ENCODE data around the gene NEMF.
"Not testable (repeated sequence)": the region's sequence is repeated elsewhere in the genome, so short reads cannot be mapped to it uniquely, and the experiment has no call there.

The NEMF gene

DNA sequence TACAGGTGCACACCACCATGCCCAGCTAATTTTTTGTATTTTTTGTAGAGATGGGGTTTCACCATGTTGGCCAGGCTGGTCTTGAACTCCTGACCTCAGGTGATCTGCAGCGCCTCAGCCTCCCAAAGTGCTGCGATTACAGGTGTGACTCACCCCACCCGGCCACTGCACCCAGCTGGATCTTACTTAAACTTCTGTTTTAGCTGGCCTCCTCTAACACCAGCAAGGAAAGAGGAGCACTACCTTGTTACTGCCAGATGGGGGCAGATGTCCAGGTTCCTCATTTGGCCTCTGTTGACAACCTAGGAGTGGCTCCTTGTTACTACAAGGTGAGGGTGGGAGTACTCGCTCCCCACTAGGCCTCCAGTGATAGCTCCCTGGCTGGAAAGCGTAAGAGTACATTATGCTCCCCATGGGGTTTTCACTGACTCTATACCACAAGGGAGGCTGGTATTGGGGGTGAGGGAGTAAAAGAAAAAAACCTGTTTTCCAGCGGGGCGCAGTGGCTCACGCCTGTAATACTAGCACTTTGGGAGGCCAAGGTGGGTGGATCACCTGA, 27.1 kb upstream of the NEMF start:
- peak; percentile 77 for DNase-seq

DNA sequence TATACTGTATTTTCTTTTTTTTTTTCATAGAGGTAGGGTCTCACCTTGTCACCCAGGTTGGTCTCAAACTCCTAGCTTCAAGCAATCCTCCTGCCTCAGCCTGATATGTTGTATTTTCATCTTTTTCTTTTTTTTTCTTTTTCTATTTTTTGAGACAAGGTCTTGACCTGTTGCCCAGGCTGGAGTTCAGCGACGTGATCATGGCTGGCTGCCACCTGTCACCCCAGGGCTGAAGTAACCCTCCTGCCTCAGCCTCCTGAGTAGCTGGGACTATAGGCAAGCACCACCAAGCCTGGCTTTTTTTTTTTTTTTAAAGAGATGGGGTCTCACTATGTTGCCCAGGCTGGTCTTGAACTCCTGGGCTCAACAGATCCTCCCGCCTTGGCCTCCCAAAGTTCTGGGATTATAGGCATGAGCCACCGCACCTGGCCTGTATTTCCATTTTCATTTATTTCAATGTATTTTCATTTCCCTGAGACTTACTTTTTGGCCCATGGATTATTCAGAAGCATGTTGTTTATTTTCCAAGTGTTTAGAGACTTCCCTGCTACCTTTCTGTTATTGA, 24.1 kb upstream of the NEMF start:
- no peak for DNase-seq

DNA sequence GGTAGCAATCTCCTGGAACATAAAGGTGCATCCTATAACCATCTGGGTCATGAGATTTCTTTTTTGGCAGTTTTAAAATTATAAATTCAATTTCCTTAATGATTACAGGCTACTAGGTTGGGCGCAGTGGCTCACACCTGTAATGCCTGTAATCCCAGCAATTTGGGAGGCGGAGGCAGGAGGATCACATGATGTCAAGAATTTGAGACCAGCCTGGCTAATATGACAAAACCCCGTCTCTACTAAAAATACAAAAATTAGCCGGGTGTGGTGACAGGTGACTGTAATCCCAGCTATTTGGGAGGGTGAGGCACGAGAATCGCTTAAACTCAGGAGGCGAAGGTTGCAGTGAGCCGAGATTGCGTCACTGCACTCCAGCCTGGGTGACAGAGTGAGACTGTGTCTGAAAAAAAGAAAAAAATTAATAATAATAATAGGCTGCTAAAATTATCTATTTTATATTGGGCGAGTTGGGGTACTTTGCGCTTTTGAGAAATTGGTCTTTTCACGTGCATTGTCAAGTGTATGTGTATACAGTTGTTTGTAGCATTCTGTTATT, 23.1 kb upstream of the NEMF start:
- DNase-seq, result no peak

DNA sequence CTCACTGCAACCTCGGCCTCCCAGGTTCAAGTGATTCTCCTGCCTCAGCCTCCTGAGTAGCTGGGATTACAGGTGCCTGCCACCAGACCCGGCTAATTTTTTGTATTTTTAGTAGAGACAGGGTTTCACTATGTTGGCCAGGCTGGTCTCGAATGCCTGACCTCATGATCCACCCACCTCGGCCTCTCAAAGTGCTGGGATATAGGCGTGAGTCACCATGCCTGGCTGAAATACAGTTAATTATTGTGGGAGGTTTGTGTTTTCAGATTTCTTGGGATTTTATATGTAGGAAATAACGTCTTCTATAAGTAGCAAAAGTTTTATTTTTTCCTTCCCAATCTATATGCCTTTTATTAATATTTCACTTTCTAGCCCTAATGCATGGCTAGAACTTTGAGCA, 21.0 kb upstream of the NEMF start:
- DNase-seq, result not testable (repeated sequence)

DNA sequence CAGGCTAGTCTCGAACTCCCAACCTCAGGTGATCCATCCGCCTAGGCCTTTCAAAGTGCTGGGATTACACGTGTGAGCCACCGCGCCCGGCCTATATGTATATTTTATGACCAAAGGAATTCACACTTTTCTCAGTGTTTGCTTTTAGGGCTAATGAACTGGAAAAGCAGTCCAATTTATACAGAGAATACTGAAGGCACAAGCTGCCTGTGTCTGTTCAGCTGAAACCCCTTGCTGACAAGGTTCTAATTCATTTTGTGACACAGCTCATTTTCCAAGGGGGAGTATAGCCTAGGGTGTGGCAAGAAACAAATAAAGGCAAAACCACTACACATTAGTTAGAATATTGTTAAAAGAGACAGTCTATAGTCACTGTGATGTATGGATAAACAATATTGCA, 18.3 kb upstream of the NEMF start:
- no peak for DNase-seq

DNA sequence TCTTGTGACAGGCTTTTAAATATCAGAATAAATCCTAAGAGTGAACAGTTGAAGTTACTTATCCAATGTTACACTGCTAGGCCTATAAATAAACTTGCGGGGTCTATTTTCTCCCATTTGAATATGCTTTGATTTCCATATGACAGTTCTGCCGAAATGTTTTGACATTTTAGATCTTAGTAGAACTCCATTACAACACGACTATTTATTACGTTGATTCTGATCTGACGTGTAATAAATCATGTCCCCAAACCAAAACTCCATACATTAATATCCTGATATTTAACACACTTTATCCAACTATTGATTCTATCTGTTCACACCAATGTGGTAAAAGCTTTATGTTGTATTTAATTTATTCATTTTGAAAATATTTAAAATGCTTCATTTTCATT, 16.1 kb upstream of the NEMF start:
- DNase-seq, result peak; percentile 49

DNA sequence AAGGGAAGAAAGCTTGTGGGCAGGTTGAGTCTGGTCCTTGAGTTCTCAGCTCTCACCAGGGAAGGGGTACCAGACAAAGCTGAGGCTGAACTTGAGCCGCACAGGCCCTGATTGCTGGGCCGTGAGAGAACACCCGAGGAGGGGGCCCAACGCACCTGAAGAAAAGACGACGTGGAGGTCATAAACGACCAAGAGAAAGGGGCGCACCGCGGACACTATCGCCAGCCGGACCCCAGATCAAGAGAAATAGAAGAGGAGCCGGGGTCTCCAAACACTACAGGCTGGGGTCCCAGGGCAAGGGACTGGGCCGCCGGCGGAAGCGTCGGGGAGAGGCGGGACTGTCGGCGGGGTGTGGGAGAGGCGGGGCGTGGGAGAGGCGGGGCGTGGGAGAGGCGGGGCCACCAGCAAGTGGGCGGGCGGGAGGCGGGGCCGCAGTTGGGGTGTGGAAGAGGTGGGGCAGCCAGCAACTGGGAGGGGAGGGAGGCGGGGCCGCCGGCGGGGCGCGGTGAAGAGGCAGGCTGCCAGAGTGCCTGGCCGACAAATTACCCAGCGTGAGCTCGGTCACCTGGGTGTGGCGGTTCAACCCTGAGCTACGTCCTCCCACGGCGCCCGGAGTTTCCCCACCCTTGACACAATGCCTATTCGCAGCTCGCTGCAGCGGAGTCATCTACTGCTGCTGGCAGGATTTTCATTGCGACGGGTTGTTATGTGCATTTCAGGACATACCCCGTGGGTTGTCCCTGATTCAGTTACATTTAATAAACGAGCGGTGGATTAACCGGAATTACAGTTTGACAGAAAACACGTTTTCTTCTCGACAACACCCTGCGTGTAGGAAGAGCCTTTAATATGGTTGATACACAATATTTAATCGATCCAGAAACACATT, 15.5 kb upstream of the NEMF start:
- peak; percentile 100 for DNase-seq

DNA sequence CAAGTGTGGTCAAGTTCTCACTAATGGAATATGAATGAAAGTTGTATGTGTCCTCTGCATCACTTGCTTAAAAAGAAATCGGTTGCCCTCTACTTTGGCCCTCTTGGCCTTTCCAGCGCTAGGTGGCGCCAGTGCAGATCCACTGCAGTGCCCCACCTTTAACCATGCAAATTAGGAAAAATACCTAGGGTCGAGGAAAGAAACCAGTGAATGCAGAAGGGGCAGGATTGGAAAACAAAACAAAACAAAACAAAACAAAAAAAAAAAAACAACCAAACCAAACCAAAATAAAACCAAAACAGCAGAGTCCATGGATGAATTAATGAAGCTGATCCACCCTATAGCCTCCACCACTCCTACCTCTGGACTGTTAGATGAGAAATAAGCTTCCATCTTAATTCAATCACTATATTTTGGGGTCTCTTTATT, 12.9 kb upstream of the NEMF start:
- DNase-seq, result peak; percentile 78

DNA sequence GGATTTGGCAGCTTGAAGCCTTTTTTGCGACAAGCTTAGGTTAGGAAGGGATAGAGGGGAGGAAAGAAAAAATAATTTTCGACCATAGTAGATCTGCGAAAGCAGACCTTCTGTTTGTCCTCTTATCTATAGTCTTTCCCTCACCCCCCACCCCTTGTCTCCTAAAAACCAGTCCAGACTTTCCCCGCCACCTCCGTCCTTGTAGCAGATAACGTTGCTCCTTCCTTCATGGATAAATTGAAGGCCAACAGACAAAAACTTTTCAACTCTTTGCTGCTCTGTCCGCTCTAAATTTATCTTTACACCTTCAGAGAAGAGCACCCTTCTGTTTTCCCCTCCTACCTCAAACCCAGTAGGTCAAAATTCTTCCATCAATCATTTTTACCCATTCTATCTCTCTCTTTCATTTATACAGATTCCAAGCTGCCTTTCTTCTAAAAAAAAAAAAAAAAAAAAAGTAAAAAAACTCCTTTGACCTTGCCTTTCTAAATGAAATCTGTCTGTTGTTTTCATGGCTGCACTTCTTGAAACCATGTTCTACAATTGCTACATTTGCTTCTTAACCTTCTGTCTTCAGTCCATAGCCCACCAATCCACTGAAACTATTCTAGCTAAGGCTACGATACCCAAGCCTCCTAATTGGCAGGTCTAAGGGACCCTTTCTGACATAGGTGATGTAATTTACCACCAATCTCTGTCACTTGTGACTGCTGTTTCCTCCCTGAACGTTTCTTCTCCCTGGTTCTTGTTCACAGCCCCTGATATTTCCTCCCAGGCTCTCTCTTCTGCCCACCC, 11.1 kb upstream of the NEMF start:
- DNase-seq, result peak; percentile 46

DNA sequence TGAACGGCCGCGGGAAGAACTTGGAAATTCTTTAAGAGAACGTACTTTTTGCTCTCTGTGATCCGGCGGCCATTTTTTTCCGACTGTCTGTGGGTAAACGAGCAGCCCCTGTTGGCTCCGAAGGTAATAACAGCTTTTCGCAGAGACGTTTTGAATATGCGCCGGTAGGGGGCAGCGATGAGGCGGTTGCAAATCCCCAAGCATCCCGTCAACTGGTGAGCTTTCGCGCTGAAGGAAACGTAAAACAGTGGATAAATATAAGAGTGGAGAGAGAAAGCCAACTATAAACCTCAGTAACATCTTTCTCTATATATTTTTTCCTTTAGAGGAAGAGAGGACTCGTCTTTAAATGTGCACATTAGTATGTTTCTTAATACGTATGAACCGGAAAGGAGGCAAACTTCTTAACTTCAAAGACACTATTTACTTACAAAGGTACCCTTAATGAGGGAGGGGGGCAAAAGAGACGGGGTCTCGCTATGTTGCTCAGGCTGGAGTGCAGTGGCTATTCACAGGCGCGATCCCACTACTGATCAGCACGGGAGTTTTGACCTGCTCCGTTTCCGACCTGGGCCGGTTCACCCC, 9.6 kb upstream of the NEMF start:
- DNase-seq, result peak; percentile 76

DNA sequence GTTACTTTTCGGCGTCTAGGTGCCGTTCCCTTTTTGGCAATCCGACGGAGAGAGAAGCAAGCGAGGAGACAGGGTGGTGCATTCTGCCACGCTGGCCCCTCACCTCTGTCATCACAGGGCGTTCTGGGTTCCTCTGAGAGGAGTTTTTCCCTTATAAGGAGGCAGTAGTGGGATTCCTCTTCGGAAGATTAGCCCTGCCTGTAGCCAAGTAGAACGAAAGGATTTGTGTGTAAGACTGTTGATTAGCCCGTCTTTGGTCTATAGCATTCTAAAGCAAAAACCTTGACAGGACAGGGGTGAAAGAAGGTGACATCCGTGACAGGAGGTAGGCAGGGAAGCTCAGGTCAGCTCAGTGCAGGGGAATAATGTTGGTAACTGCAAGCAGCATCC, 9.1 kb upstream of the NEMF start:
- DNase-seq, result peak; percentile 70

DNA sequence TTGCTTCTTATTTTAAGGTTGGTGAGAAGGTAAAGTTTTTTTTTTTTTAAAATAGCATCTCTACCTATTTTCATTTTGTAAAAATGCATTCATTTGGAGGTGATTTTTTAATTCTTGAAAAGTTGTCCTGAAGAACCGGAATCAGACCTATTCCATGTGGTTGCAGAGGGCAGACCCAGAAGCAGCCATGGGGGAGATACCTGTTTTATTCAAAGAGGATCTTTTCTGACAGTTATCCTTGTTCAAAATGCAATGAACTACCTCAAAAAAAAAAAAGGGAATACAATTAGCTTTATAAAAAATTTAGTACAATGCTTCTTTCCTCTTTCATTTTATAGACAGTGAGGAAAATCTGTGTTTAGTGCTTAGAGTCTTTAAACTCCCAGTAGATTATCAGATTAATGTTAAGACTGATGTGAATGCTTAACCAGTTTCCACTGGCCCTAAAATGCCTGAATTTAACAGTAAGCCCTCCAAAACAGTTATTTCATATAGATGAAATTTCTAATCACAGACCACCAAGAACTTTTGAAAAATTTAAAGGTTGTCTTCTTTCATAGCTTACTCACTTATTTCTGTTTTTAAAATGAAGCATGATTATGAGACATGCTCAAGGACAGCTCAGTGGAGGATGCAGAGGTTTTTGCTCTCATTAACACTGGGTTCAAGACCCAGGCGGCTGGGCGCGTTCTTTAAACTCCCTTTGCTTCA, 8.6 kb upstream of the NEMF start:
- DNase-seq, result no peak

DNA sequence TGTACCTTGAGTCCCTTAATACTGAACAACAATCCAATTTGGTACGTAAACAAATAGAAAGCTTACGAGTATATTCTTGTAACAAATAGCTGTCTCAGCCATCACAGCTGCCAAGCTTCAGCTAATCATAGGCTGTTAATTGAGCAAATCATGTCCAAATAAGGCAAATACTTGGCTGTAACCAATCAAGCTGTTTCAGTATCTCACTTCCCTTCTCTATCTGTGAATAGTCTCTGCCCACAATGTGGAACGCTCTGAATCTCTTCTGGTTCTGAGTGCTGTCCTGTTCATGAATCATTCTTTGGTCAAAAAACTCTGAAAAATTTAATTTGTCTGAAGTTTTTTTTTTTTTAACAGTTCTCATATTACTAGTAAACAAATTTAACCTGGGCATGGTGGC, 5.8 kb upstream of the NEMF start:
- DNase-seq, result peak; percentile 50

DNA sequence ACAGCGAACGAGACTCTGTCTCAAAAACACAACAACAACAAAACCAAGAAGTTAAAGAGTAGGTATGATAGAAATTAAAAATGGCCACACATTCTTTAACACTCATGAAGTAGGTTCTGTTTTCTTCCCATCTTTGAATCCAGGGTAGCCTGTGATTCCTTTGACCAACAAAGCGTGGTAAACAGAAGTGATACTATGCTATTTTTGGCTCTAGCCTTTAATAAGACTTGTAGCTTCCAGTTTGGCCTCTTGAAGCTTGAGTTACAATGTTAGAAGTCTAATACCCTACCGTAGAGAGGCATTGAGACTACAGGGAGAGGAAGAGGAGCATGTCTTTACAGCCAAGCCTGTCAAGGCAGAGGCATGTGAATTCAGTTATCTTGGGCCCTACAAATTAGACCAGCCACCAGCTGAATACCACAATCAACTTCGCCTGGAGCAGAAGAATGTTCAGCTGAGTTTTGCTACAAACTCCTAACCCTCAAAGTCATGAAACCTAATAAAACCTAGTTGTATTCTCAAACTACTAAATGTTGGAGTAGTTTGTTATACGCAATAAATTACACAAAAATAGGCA, 4.9 kb upstream of the NEMF start:
- peak; percentile 55 for DNase-seq

DNA sequence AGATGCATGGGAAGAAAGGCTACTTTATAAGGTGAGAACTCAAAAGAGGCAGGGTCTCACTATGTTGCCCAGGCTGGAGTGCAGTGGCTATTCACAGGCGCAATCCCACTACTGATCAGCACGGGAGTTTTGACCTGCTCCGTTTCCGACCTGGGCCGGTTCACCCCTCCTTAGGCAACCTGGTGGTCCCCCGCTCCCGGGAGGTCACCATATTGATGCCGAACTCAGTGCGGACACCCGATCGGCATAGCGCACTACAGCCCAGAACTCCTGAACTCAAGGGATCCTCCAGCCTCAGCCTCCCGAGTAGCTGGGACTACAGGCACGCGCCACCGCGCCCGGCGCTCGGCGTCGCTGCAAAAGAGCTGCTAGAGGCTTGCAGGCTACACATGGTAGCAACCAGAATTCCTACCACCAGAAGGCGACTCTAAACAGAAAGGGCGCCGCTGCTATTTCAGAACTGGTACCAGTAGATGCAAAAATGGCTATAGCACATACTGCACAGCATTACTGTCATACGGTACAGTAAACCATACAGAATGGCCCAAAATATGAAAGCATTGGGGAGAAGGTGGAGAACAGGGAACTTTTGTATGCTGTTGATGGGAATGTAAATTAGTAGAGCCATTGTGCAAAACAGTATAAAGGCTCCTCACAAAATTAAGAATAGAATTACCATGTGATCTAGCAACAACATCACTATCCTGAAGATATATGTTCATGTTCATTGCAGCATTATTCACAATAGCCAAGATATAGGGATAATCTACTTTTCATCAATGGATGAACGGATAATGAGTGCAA, 1.2 kb upstream of the NEMF start:
- DNase-seq, result peak; percentile 84

DNA sequence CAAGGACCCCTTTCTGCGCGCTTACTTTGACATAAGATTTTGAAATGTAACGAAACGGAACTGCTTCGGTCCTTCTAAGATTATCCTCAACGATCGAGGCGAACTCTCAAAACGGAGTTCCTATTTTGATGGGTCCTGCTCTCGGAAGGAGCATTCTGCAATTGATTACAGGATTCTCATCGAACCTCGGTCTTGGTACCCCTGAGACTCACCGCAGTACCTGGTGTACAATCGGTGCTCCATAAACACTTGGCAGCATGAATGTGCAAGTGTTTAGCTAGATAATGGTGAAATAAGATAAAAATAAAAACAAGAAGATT, 530 bp upstream of the NEMF start:
- no peak for DNase-seq

DNA sequence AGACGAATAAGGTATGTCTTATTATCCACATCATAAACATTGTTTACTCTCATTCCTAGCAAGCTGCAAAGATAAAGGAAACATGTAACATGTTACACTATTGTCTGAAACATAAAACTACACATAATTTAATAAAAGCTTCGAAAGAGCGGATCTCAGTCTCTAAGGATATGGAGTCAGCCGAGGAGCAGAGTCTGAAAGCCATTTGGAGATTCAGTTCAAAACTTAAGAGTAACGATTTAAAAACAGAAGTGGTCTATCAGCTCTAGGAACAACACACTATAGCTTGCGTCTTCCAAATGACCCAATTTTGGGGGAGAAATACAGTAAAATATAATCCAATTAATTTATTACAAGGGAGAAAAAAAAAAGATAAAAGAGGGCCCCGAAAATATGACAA, 775 bp downstream of the NEMF start:
- peak; percentile 19 for DNase-seq

DNA sequence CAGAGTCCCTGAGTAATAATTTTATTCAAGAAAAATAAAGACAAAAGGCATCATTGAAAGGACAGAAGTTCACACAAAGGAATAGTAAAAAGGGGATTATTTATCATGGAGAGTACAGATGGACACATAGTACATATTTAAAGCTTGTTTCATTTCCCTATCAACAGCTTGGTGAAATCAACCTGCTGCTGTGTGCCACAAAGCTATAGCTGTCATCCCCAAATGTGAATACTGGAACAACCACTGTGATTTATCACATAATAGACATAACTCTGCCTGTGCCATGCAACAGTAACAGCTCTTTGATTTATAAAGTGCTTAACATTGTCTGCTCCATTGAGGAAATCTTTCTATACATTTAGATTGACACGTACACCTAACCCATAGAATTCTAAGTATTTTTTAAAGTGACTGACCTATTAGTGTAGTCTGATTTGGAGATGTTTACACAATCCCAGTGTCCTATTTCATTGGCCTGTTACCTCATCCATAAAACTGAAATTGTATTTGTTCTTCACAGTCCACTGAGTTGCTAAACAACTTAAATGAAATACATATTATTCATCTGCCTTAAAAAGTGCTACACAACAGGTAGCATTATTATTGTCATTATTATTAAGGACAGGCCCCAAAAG, 3.3 kb downstream of the NEMF start:
- no peak for DNase-seq

DNA sequence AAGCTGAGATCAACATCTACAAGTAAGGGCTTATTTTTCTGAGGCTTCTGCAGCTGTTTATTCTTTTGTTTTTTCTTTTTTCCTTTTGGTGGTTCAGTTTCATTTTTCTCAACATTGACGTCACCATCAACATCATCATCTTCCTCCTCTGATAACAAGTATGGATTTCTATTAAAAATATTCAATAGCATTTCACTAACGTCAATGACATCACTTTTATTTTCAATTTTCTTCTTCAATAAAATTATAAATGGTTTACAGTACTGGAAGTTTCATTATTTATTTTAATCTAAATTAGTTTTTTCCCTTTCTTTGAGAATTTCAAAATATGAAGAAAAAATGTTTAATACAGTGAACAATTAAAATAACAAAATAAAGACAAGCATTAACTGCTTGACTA, 23.9 kb downstream of the NEMF start:
- no peak for DNase-seq

DNA sequence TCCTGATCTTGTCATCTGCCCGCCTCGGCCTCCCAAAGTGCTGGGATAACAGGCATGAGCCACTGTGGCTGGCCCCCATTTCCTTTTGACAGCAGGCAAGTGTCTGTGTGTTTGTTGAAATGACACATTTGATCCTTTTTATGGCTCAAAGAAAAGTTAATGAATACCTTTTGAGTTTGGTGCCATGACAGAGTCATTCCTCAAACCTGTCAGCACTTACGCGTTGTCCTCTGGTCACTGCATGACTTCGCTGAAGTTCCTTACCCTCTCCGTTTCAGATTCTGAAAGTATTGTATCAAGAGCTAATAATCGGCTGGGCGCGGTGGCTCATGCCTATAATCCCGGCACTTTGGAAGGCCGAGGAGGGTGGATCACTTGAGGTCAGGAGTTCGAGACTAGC, 32.4 kb downstream of the NEMF start:
- DNase-seq, result no peak

DNA sequence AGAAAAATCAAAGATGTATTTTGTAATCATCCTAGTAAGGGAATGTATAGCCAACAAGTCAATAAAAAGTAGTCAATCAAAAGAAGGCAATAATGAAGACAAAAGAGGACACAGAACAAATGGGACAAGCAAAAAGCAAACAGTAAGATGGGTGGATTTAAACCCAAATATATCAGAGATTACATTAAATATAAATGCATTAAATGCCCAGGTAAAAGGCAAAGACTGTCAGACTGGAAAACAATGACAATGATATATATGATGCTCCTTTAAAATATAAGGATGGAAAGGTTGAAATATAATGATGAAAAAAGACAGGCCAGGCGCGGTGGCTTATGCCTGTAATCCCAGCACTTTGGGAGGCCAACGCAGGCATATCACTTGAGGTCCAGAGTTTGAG, 35.7 kb downstream of the NEMF start:
- DNase-seq, result no peak
